Brain microvascular endothelial cell (primary cell): ENCODE data around the gene FKBP1C.
"Not testable (repeated sequence)": the region's sequence is repeated elsewhere in the genome, so short reads cannot be mapped to it uniquely, and the experiment has no call there.

ENCODE experiments used
- DNase-seq: peaks from one replicate; pipeline ENCODE4 v3.0.0-alpha.2; 2020
- H3K27ac ChIP-seq: fragments of 250-450 bp; sonication (Bioruptor Pico); 2 replicates; pipeline ENCODE4 v1.5.1; 2020; ENCODE audit warnings: mild to moderate bottlenecking, moderate library complexity
- H3K27me3 ChIP-seq: fragments of 250-450 bp; sonication (Bioruptor Pico); replicated peaks from 2 replicates; pipeline ENCODE4 v1.5.1; 2020; ENCODE audit warnings: mild to moderate bottlenecking
- H3K36me3 ChIP-seq: fragments of 250-450 bp; sonication (Bioruptor Pico); replicated peaks from 2 replicates; pipeline ENCODE4 v1.5.1; 2020; ENCODE audit warnings: mild to moderate bottlenecking
- H3K4me3 ChIP-seq: 2 replicates; pipeline ENCODE4 v1.5.1; 2011; ENCODE audit warnings: low read depth, mild to moderate bottlenecking, control low read depth, low read length, moderate library complexity
- in situ Hi-C: cut with HindIII; loops from 2 replicates; pipeline ENCODE4 v1.10.0; 2017; ENCODE audit warnings: low sequenced_read_pairs, low pct_ligation_motif_present
- TF ChIP-seq, protein P1 (sequence below): IDR thresholded peaks from 2 replicates; pipeline ENCODE4 v1.5.1; 2011; ENCODE audit warnings: low read depth, mild to moderate bottlenecking, moderate library complexity, low read length, control low read depth, inconsistent platforms; ENCODE audit errors: missing control alignments

Gene FKBP1C

DNA sequence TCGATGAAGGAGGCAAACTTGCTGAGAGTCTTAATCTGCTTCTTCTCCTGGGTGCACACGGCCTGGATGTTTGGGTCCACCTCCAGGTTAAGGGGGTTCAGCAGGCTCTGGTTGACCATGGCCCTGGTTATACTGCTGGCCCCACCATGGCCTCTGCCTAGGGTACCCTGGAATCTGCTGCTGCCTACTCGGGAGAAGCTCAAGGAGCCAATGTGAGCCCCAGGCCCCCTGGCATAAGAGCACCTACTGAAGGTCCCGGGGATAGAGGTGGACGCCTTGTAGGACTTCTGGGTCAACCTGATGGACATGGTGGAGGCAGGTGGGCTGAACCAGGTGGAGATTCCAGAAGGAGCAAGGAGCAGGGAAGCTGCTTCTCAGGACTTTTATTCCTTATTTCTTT, 17.9 kb upstream of the FKBP1C start:
- Histone ChIP-seq H3K27me3 (no peaks in the 10 kb centered on the region), H3K36me3 (no peaks in the 10 kb centered on the region), H3K27ac (no peak overlapping the region), H3K4me3 (no peak overlapping the region)
- in situ Hi-C loops, result no loop called here
- DNase-seq, result no peak
- TF ChIP-seq, protein P1, sequence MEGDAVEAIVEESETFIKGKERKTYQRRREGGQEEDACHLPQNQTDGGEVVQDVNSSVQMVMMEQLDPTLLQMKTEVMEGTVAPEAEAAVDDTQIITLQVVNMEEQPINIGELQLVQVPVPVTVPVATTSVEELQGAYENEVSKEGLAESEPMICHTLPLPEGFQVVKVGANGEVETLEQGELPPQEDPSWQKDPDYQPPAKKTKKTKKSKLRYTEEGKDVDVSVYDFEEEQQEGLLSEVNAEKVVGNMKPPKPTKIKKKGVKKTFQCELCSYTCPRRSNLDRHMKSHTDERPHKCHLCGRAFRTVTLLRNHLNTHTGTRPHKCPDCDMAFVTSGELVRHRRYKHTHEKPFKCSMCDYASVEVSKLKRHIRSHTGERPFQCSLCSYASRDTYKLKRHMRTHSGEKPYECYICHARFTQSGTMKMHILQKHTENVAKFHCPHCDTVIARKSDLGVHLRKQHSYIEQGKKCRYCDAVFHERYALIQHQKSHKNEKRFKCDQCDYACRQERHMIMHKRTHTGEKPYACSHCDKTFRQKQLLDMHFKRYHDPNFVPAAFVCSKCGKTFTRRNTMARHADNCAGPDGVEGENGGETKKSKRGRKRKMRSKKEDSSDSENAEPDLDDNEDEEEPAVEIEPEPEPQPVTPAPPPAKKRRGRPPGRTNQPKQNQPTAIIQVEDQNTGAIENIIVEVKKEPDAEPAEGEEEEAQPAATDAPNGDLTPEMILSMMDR, result no peak

DNA sequence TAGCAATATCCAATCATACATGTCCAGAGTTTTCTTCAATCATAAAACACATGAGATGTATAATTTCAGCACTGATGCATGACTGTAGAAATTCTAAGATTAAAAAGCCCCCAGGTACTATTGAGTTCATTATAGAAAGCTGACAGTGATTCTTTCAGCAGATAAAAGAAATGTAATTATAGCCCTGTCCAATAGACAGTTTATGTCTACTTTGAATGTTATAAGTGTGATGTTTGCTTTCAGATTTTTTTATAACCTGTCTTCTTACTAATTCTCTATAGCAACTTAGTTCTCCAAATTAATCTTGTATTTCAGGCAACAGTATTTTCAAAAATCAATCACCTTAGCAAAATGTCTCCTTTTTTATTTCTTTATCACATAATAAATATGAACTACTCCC, 13.5 kb upstream of the FKBP1C start:
- DNase-seq, result no peak
- Histone ChIP-seq H3K27me3 (no peaks in the 10 kb centered on the region), H3K4me3 (no peak overlapping the region), H3K36me3 (no peaks in the 10 kb centered on the region), H3K27ac (no peak overlapping the region)
- TF ChIP-seq, protein P1, result no peak
- in situ Hi-C loops, result no loop called here

DNA sequence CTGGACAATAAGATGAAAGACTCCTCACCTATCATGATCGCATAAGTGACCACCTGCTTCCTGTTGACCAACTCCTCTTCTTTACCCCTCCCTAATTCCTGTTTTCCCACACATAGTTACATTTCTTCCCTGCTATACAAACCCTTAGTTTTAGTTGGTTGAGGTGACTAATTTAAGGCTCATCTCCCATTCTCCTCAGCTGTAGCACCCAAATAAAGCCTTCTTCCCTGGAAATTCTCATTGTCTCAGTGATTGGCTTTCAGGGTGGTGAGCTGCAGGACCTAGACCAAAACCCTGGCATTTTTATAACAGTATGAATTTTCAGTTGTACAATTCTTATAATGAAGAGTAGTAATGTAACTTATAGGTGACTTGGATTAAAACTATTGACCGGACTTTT, 2.1 kb downstream of the FKBP1C start:
- H3K4me3 ChIP-seq, result no peak overlapping the region
- TF ChIP-seq, protein P1, result no peak
- DNase-seq, result no peak
- in situ Hi-C loops, result no loop called here
- no peaks in the 10 kb centered on the region for H3K36me3 ChIP-seq
- H3K27me3 ChIP-seq, result no peaks in the 10 kb centered on the region
- H3K27ac ChIP-seq, result no peak overlapping the region

DNA sequence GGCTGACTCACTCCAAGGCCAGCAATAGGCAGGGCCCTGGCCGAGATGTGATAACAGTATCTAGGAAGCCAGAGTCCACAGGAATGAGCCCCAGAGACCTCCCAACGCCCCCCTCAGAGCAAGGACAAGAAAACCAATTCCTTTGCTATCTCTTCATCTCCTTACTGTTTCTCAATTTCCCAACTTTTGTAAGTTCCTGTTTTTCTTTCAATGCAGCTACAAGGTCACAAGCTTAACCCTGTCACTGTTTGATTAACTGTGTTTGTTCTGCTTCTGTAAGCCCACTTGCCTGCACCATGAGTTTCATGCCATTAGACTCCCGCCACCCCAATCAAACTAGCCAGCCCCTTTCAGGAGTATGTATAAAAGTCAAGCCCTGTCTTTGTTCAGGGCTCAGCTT, 3.5 kb downstream of the FKBP1C start:
- DNase-seq, result no peak
- TF ChIP-seq, protein P1, result no peak
- no peak overlapping the region for H3K4me3 ChIP-seq
- in situ Hi-C loops, result no loop called here
- no peaks in the 10 kb centered on the region for H3K36me3 ChIP-seq
- no peaks in the 10 kb centered on the region for H3K27me3 ChIP-seq
- H3K27ac ChIP-seq, result no peak overlapping the region

- no peak overlapping the region for H3K4me3 ChIP-seq
- TF ChIP-seq, protein P1, result no peak
- no peaks in the 10 kb centered on the region for H3K27me3 ChIP-seq
- DNase-seq, result no peak
- no peak overlapping the region for H3K27ac ChIP-seq
- no peaks in the 10 kb centered on the region for H3K36me3 ChIP-seq
- in situ Hi-C loops, result no loop called here
These were observed 12.9 kb downstream of the FKBP1C start for GRCh38 chr6:63224179-63224578.

DNA sequence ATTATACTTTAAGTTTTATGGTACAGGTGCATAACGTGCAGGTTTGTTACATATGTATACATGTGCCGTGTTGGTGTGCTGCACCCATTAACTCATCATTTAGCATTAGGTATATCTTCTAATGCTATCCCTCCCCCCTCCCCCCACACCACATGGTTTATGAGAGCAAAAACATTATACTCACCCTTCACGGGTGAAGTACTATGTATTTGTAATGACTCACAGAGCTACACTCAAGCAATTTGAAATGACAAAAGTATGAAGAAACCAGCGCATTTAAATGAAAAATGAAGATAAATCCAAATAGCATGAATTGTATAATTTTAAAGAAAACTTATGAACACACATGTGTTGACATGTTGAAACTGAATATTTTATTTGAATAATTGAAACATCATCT, 14.7 kb downstream of the FKBP1C start:
- H3K27ac ChIP-seq, H3K36me3 ChIP-seq, H3K27me3 ChIP-seq, H3K4me3 ChIP-seq, DNase-seq, in situ Hi-C loops: not testable (repeated sequence)

- H3K27me3 ChIP-seq, in situ Hi-C loops, H3K27ac ChIP-seq, DNase-seq, H3K36me3 ChIP-seq, H3K4me3 ChIP-seq: not testable (repeated sequence)
These were observed 16.9 kb downstream of the FKBP1C start for GRCh38 chr6:63227928-63228894.

GRCh38 chr6:63230027-63230426, 18.8 kb downstream of the FKBP1C start:
- in situ Hi-C loops, H3K36me3 ChIP-seq, DNase-seq, H3K27ac ChIP-seq, H3K4me3 ChIP-seq, H3K27me3 ChIP-seq: not testable (repeated sequence)

DNA sequence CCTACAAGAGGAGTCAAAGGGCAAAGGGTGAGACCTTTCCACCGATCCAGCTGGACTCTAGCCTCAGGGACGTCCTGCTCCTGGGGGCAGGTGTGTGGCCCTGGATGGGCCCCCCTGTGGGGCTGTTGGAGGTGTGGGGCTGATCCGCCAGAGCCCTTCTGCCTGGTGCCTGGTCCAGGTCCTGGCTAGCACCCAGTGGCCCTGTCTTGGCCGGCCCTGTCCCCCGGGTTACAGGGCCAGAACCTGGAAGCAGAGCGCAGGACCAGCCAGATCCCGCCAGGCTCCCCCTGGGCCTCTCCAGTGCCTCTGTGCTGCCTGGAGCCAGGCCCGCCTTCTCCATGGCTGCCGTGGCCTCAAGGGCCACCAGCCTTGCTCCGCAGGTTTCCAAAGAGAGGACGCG, 19.2 kb downstream of the FKBP1C start:
- H3K4me3 ChIP-seq, H3K27ac ChIP-seq, in situ Hi-C loops, H3K36me3 ChIP-seq, DNase-seq, H3K27me3 ChIP-seq: not testable (repeated sequence)
